Erythroblast (primary cell): ENCODE data around the gene TOP2A.

Experiments
- GATA1 ChIP-seq: IDR thresholded peaks from 2 replicates; pipeline ENCODE4 v1.6.1; 2011; ENCODE audit warnings: low read depth, mild to moderate bottlenecking, control low read depth, low read length, moderate library complexity
- POLR2A ChIP-seq: IDR thresholded peaks from 2 replicates; pipeline ENCODE4 v1.6.1; 2011; ENCODE audit warnings: mild to moderate bottlenecking, low read length

GRCh38 chr17:40422990-40423633 is 5.4 kb upstream of the TOP2A start:
- TF ChIP-seq POLR2A, result no peak
- no peak for TF ChIP-seq GATA1
